OCI-LY1 (cell line): Measurements from ENCODE around the gene ITFG1.

Experiments
- CTCF ChIP-seq: fragments of 200-600 bp; sonication (generic), shearing (Covaris generic); IDR thresholded peaks from 2 replicates; pipeline ENCODE4 v1.5.1; 2017; ENCODE audit warnings: mild to moderate bottlenecking, antibody characterized with exemption, low read length, moderate library complexity, mixed read lengths
- EZH2 ChIP-seq: fragments of 200-600 bp; sonication (generic), shearing (Covaris generic); IDR thresholded peaks from 2 replicates; pipeline ENCODE4 v1.8.0; 2017; ENCODE audit warnings: borderline replicate concordance, mixed run types, mild to moderate bottlenecking, antibody characterized with exemption, low read length, moderate library complexity, mixed read lengths

- TF ChIP-seq CTCF (no peak), EZH2 (no peak)
Observed at GRCh38 chr16:47431960-47432359, 28.9 kb downstream of the ITFG1 start.
